HFFc6 (cell line): ENCODE results near the gene LCP2. TPM values are rescaled to one million over a fixed set of nuclear protein-coding genes. Genes with fewer than 3 reads are reported as not detected.
A peak's percentile ranks its signal among the peaks of the same experiment; 100 is the strongest.

Source experiments
- DNase-seq: peaks from one replicate; pipeline ENCODE4 v3.0.0-alpha.2; 2018
- H3K27ac Mint-ChIP-seq: 2 replicates; pipeline ENCODE4 v1.8.0; 2020; ENCODE audit warnings: mild to moderate bottlenecking, mixed read lengths
- H3K27me3 Mint-ChIP-seq: 2 replicates; pipeline ENCODE4 v1.8.0; 2021; ENCODE audit warnings: mild to moderate bottlenecking, moderate library complexity, mixed read lengths; ENCODE audit not compliant: insufficient read depth
- H3K36me3 Mint-ChIP-seq: 2 replicates; pipeline ENCODE4 v1.8.0; 2021; ENCODE audit warnings: low read depth, mixed read lengths
- H3K4me1 Mint-ChIP-seq: 2 replicates; pipeline ENCODE4 v1.8.0; 2020; ENCODE audit warnings: low read depth, mixed read lengths
- H3K4me3 Mint-ChIP-seq: 2 replicates; pipeline ENCODE4 v1.8.0; 2020; ENCODE audit warnings: mild to moderate bottlenecking, moderate library complexity, mixed read lengths
- H3K9me3 Mint-ChIP-seq: 2 replicates; pipeline ENCODE4 v1.8.0; 2020; ENCODE audit warnings: mild to moderate bottlenecking, mixed read lengths
- total RNA-seq, 6 experiments: library from RNA; stranded (reverse); fragmentation: NEBNext Ultra II Directional; extraction: Animal tissue kit (Norgen Biotek cat#: 25700); gene quantifications; 2 replicates in 1 of 6; 3 replicates in 5 of 6; pipeline ENCODE4 v1.2.3, GENCODE V29; 2021
- TF ChIP-seq, protein P1 (sequence below): fragments of 200-600 bp; sonication (generic); IDR thresholded peaks from 2 replicates; pipeline ENCODE4 v1.5.0; 2021; ENCODE audit warnings: antibody characterized with exemption, mild to moderate bottlenecking

LCP2 gene
- total RNA-seq, 6 experiments from 2014 or later = not detected

- Mint-ChIP-seq H3K9me3 (no peaks in the 10 kb centered on the region), H3K27ac (no peak overlapping the region), H3K4me1 (peaks cover 32% of the 10 kb centered on the region), H3K36me3 (no peaks in the 10 kb centered on the region), H3K4me3 (no peak overlapping the region), H3K27me3 (no peaks in the 10 kb centered on the region; the same call in none of the 2 replicates)
- no peak for DNase-seq
- TF ChIP-seq, protein P1, sequence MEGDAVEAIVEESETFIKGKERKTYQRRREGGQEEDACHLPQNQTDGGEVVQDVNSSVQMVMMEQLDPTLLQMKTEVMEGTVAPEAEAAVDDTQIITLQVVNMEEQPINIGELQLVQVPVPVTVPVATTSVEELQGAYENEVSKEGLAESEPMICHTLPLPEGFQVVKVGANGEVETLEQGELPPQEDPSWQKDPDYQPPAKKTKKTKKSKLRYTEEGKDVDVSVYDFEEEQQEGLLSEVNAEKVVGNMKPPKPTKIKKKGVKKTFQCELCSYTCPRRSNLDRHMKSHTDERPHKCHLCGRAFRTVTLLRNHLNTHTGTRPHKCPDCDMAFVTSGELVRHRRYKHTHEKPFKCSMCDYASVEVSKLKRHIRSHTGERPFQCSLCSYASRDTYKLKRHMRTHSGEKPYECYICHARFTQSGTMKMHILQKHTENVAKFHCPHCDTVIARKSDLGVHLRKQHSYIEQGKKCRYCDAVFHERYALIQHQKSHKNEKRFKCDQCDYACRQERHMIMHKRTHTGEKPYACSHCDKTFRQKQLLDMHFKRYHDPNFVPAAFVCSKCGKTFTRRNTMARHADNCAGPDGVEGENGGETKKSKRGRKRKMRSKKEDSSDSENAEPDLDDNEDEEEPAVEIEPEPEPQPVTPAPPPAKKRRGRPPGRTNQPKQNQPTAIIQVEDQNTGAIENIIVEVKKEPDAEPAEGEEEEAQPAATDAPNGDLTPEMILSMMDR = peak; percentile 26; the same call in 1 of the 2 replicates
These were observed 76.2 kb downstream of the LCP2 start for GRCh38 chr5:170221327-170221741.

DNA sequence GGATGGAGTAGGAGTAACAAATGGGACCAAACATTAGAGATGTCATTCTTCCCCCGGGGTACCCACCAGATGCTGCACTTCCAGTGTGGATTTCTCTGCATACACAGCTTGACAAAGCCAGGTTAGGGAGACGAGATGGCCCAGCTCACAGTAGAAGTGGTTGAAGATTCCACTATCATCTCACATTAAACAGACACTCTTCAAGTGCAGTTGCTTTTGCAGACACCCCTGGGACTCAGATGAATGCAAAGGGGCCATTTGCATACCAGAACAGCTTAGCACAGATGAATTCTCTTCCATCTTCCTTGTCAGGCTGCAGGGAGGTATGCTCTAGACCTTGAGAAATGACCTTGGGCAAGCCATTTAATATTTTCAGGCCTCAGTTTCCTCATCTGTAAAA lies 77.4 kb downstream of the LCP2 start:
- TF ChIP-seq, protein P1 = no peak
- H3K4me3 Mint-ChIP-seq = no peak overlapping the region
- H3K27ac Mint-ChIP-seq = peak overlapping the region; percentile 63; the same call in 1 of the 2 replicates
- no peaks in the 10 kb centered on the region for H3K36me3 Mint-ChIP-seq
- peaks cover 4% of the 10 kb centered on the region for H3K27me3 Mint-ChIP-seq
- DNase-seq = no peak
- H3K4me1 Mint-ChIP-seq = peaks cover 22% of the 10 kb centered on the region
- H3K9me3 Mint-ChIP-seq = no peaks in the 10 kb centered on the region

DNA sequence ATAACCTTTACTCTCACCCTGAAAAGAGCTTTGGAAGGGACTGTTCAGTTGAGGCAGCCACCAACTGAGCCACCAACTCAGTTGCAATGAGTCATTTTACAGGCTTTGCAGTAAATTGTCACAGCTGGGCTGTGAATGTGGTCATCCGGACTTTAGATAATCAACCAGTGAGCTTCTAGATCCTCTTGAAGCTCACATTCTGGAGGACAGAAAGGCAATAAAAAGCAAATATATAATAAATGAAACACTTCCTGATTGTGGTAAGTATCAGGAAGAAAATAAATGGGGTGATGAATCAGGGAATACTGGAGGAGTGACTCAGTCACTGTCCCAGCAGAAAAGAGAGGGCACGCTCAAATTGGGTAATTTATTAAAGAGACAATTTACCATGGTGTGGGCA lies 78.0 kb downstream of the LCP2 start:
- Mint-ChIP-seq H3K9me3 (no peaks in the 10 kb centered on the region), H3K27me3 (peaks cover 4% of the 10 kb centered on the region), H3K4me1 (peaks cover 16% of the 10 kb centered on the region), H3K27ac (peak overlapping the region; percentile 63; the same call in 1 of the 2 replicates), H3K4me3 (no peak overlapping the region), H3K36me3 (no peaks in the 10 kb centered on the region)
- TF ChIP-seq, protein P1 = no peak
- peak; percentile 78 for DNase-seq

DNA sequence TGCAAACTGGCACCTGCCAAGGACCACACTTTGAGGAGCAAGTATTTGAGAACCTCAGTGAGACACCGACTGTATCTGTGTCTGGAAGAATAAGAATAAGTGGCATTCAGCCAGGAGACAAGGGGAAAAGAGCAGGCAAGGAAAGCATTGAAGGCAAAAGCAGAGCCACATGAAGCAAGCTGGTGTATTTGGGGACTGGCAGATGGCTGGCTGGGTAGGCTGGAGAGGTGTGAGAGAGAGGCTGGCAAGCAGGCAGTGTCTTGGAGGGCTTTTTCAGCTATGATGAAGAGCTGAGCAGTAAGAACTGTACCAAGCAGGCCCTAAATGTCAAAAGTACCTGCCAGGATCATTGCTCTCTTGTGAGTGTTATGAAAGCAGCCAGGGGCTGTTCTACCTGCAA lies 78.9 kb downstream of the LCP2 start:
- Mint-ChIP-seq H3K4me3 (no peak overlapping the region), H3K9me3 (no peaks in the 10 kb centered on the region), H3K4me1 (peaks cover 7% of the 10 kb centered on the region; the same call in 1 of the 2 replicates), H3K27me3 (peaks cover 6% of the 10 kb centered on the region), H3K27ac (no peak overlapping the region), H3K36me3 (no peaks in the 10 kb centered on the region)
- TF ChIP-seq, protein P1 = no peak
- DNase-seq = no peak

DNA sequence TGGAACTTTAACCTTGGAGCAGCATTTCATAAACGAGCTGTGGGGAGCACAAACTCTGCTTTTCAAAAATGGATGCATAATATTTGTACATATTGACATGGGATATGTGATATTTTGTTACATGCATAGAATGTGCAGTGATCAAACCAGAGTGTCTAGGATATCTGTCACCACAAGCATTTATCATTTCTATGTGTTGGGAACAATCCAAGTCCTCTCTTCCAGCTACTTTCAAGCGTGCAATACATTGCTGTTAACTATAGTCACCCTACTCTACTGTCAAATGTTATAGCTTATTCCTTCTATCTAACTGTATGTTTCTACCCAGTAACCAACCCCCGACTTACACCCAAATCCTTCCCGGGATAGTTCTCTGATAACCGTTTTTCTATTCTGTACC lies 79.7 kb downstream of the LCP2 start:
- Mint-ChIP-seq H3K9me3 (no peaks in the 10 kb centered on the region), H3K27me3 (peaks cover 6% of the 10 kb centered on the region), H3K27ac (no peak overlapping the region), H3K4me3 (no peak overlapping the region), H3K4me1 (no peaks in the 10 kb centered on the region), H3K36me3 (no peaks in the 10 kb centered on the region)
- TF ChIP-seq, protein P1 = no peak
- DNase-seq = no peak
